Breast epithelium (tissue), 3 donors: ENCODE results near the gene SLC34A3. TPM values are rescaled to one million over a fixed set of nuclear protein-coding genes. Genes with fewer than 3 reads are reported as not detected.

ENCODE experiments used
- total RNA-seq, 3 donors: library from RNA; depleted of rRNA; stranded (reverse); fragments of >200 nt; gene quantifications; one replicate each; pipeline ENCODE4 v1.1.0, GENCODE V29; 2016

SLC34A3 gene
- total RNA-seq, 3 donors from 2014 or later = not detected

Other genes starting within 250 kb of the SLC34A3 start
- under 1 TPM in 2 of 3 donors, not detected in 1; 0.16 to 0.29 TPM for gene LCNL1, start 247.9 kb upstream of the SLC34A3 start, total RNA-seq
- gene PAXX, start 238.5 kb upstream of the SLC34A3 start, total RNA-seq = 10 to 100 TPM; 24.6 to 66.2 (median 49.2) TPM
- 1 to 10 TPM in 1 of 3 donors, under 1 TPM in 1, not detected in 1; 0.32 to 3.5 TPM for gene CLIC3, start 234.3 kb upstream of the SLC34A3 start, total RNA-seq
- gene ABCA2, start 202.7 kb upstream of the SLC34A3 start, total RNA-seq = 10 to 100 TPM; 17.0 to 30.6 (median 18.9) TPM
- not detected for gene FUT7, start 198.8 kb upstream of the SLC34A3 start, total RNA-seq
- 10 to 100 TPM; 21.9 to 63.9 (median 63.1) TPM for gene NPDC1, start 184.7 kb upstream of the SLC34A3 start, total RNA-seq
- 1 to 10 TPM in 2 of 3 donors, under 1 TPM in 1; 0.16 to 6.7 (median 3.6) TPM for gene ENTPD2, start 176.8 kb upstream of the SLC34A3 start, total RNA-seq
- 1 to 10 TPM in 2 of 3 donors, under 1 TPM in 1; 0.96 to 2.9 (median 2.8) TPM for gene SAPCD2, start 160.3 kb upstream of the SLC34A3 start, total RNA-seq
- gene UAP1L1, start 153.4 kb upstream of the SLC34A3 start, total RNA-seq = 10 to 100 TPM in 1 of 3 donors, 1 to 10 TPM in 2; 6.7 to 12.0 (median 6.9) TPM
- 10 to 100 TPM; 50.1 to 62.8 (median 50.8) TPM for gene MAN1B1, start 143.9 kb upstream of the SLC34A3 start, total RNA-seq
- 100 to 1,000 TPM; 115 to 137 (median 132) TPM for gene DPP7, start 116.2 kb upstream of the SLC34A3 start, total RNA-seq
- gene GRIN1, start 91.7 kb upstream of the SLC34A3 start, total RNA-seq = 1 to 10 TPM in 2 of 3 donors, not detected in 1; 1.3 to 1.9 TPM
- 1 to 10 TPM in 2 of 3 donors, not detected in 1; 7.8 to 9.2 TPM for gene LRRC26, start 60.9 kb upstream of the SLC34A3 start, total RNA-seq
- gene TMEM210, start 58.8 kb upstream of the SLC34A3 start, total RNA-seq = not detected
- 10 to 100 TPM; 32.0 to 35.7 (median 32.9) TPM for gene ANAPC2, start 42.3 kb upstream of the SLC34A3 start, total RNA-seq
- 10 to 100 TPM; 75.0 to 92.8 (median 82.7) TPM for gene SSNA1, start 42.2 kb upstream of the SLC34A3 start, total RNA-seq
- gene TPRN, start 30.2 kb upstream of the SLC34A3 start, total RNA-seq = 1 to 10 TPM; 4.0 to 9.2 (median 8.5) TPM
- 10 to 100 TPM; 26.5 to 36.6 (median 26.6) TPM for gene TMEM203, start 25.3 kb upstream of the SLC34A3 start, total RNA-seq
- gene NDOR1, start 25.2 kb upstream of the SLC34A3 start, total RNA-seq = 1 to 10 TPM; 4.6 to 9.5 (median 7.2) TPM
- 1 to 10 TPM; 1.5 to 2.9 (median 1.8) TPM for gene RNF208, start 8.7 kb upstream of the SLC34A3 start, total RNA-seq
- gene CYSRT1, start 5.7 kb upstream of the SLC34A3 start, total RNA-seq = under 1 TPM; 0.29 to 0.66 (median 0.32) TPM
- gene RNF224, start 3.4 kb upstream of the SLC34A3 start, total RNA-seq = under 1 TPM in 1 of 3 donors, not detected in 2; 0.29 TPM
- 100 to 1,000 TPM; 112 to 188 (median 183) TPM for gene TUBB4B, start 10.4 kb downstream of the SLC34A3 start, total RNA-seq
- gene STPG3, start 20.4 kb downstream of the SLC34A3 start, total RNA-seq = not detected
- gene NELFB, start 24.4 kb downstream of the SLC34A3 start, total RNA-seq = 10 to 100 TPM; 32.6 to 39.2 (median 38.7) TPM
- 1 to 10 TPM; 2.9 to 5.4 (median 3.7) TPM for gene TOR4A, start 46.8 kb downstream of the SLC34A3 start, total RNA-seq
- 1 to 10 TPM; 2.1 to 6.9 (median 3.5) TPM for gene NRARP, start 71.4 kb downstream of the SLC34A3 start, total RNA-seq
- gene EXD3, start 192.3 kb downstream of the SLC34A3 start, total RNA-seq = 10 to 100 TPM in 2 of 3 donors, 1 to 10 TPM in 1; 7.7 to 28.7 (median 20.6) TPM
- 10 to 100 TPM in 1 of 3 donors, 1 to 10 TPM in 2; 2.9 to 13.8 (median 4.6) TPM for gene NOXA1, start 192.5 kb downstream of the SLC34A3 start, total RNA-seq
- gene ENTPD8, start 210.5 kb downstream of the SLC34A3 start, total RNA-seq = 1 to 10 TPM in 2 of 3 donors, not detected in 1; 2.0 to 3.2 TPM
- 10 to 100 TPM; 30.9 to 38.4 (median 37.4) TPM for gene NSMF, start 228.4 kb downstream of the SLC34A3 start, total RNA-seq